Vagina (tissue), 2 donors: Measurements from ENCODE around the gene EFCAB9.

Experiments used
- POLR2A ChIP-seq, 2 donors: fragments of 450-650 bp; IDR thresholded peaks; one replicate each; pipeline ENCODE4 v1.6.1; 2017; ENCODE audit warnings: antibody characterized with exemption in 2 of 2, mild to moderate bottlenecking in 2 of 2, moderate library complexity in 2 of 2
- POLR2AphosphoS5 ChIP-seq, 2 donors: sonication (generic); formaldehyde crosslinking; IDR thresholded peaks; one replicate each; pipeline ENCODE4 v1.9.0; 2017; ENCODE audit warnings: antibody characterized with exemption in 2 of 2, mild to moderate bottlenecking in 2 of 2, low read depth in 1 of 2; ENCODE audit not compliant: insufficient read depth in 1 of 2
- TF ChIP-seq, protein P1 (sequence below), 3 experiments: fragments of 450-650 bp in 2 of 3; fragments of 200-600 bp in 1 of 3; sonication (generic) in 1 of 3; IDR thresholded peaks; one replicate each; pipeline ENCODE4 v1.5.1; 2017 to 2019; ENCODE audit warnings: antibody characterized with exemption in 3 of 3, mild to moderate bottlenecking in 2 of 3, moderate library complexity in 2 of 3

DNA sequence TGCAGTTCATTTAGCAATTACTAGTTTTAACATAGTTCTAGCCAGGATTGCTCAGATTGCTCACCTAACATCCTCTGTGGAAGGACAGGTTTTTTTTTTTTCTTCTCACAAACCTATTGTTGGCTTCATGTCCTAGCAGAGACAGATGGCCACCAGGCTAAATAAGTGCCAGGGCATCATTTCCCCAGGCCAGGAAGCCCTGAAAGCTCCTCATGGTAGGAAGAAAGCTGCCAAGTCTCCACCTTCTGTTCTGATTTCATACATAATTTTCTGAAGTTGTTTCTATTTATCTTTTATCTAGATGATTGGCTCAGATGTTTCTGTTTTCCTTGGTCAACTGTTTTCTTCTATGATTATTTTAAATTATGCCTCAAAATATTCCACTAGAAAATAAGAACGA, 31.0 kb downstream of the EFCAB9 start:
- TF ChIP-seq POLR2A (IDR thresholded peaks at IDR 0.05) = no peak
- TF ChIP-seq, protein P1, sequence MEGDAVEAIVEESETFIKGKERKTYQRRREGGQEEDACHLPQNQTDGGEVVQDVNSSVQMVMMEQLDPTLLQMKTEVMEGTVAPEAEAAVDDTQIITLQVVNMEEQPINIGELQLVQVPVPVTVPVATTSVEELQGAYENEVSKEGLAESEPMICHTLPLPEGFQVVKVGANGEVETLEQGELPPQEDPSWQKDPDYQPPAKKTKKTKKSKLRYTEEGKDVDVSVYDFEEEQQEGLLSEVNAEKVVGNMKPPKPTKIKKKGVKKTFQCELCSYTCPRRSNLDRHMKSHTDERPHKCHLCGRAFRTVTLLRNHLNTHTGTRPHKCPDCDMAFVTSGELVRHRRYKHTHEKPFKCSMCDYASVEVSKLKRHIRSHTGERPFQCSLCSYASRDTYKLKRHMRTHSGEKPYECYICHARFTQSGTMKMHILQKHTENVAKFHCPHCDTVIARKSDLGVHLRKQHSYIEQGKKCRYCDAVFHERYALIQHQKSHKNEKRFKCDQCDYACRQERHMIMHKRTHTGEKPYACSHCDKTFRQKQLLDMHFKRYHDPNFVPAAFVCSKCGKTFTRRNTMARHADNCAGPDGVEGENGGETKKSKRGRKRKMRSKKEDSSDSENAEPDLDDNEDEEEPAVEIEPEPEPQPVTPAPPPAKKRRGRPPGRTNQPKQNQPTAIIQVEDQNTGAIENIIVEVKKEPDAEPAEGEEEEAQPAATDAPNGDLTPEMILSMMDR (IDR thresholded peaks at IDR 0.05) = no peak
- no peak for TF ChIP-seq POLR2AphosphoS5 (IDR thresholded peaks at IDR 0.05; ENCODE audit: insufficient read depth in 1 of 2, low read depth in 1 of 2)
